Caco-2 (cell line): ENCODE data around the gene SCAP. TPM values are rescaled to one million over a fixed set of nuclear protein-coding genes. Genes with fewer than 3 reads are reported as not detected.

ENCODE experiments used
- BruUV-seq: library from RNA; stranded (reverse); fragments of 400-500 nt; replicated peaks from 2 replicates; lab custom pipeline; 2021; lab: Mats Ljungman, UMichigan
- CTCF ChIA-PET: fragments of 300-600 bp; sonication (Branson Sonifier 250); formaldehyde crosslinking; loops from one replicate; lab custom pipeline; 2022; ENCODE audit warnings: antibody characterized with exemption; lab: Charles Lee
- POLR2A ChIA-PET: fragments of 300-600 bp; sonication (Branson Sonifier 250); formaldehyde crosslinking; loops from one replicate; lab custom pipeline; 2022; ENCODE audit warnings: antibody characterized with exemption; lab: Charles Lee
- DNase-seq, 2 experiments: peaks; one replicate each; pipeline versions ENCODE4 v3.0.0 to v3.0.0-alpha.2; 2020 to 2022
- H3K27me3 ChIP-seq: replicated peaks from 2 replicates; pipeline ENCODE4 v1.6.0; 2011; ENCODE audit warnings: low read length; ENCODE audit not compliant: control insufficient read depth, insufficient read depth
- H3K36me3 ChIP-seq: 2 replicates; pipeline ENCODE4 v1.5.1; 2011; ENCODE audit warnings: low read length; ENCODE audit not compliant: control insufficient read depth, insufficient read depth
- H3K4me1 ChIP-seq: fragments of 250-450 bp; sonication (Bioruptor Pico); 2 replicates; pipeline ENCODE4 v1.5.1; 2020; ENCODE audit warnings: mild to moderate bottlenecking
- H3K4me3 ChIP-seq: 2 replicates; pipeline ENCODE4 v1.5.1; 2011; ENCODE audit warnings: low read depth, mild to moderate bottlenecking, control low read depth, low read length
- H3K9me3 ChIP-seq: fragments of 250-450 bp; sonication (Bioruptor Pico); 2 replicates; pipeline ENCODE4 v1.5.1; 2020; ENCODE audit warnings: mild to moderate bottlenecking, moderate library complexity
- H3K27ac Mint-ChIP-seq: one replicate; pipeline ENCODE4 v1.8.0; 2022; ENCODE audit warnings: mixed read lengths; ENCODE audit not compliant: unreplicated experiment
- H3K27me3 Mint-ChIP-seq: one replicate; pipeline ENCODE4 v1.8.0; 2022; ENCODE audit warnings: mixed read lengths; ENCODE audit not compliant: insufficient read depth, unreplicated experiment
- H3K36me3 Mint-ChIP-seq: one replicate; pipeline ENCODE4 v1.8.0; 2022; ENCODE audit warnings: mild to moderate bottlenecking, mixed read lengths; ENCODE audit not compliant: insufficient read depth, unreplicated experiment
- H3K4me1 Mint-ChIP-seq: one replicate; pipeline ENCODE4 v1.8.0; 2022; ENCODE audit warnings: low read depth, mixed read lengths; ENCODE audit not compliant: unreplicated experiment
- H3K4me3 Mint-ChIP-seq: one replicate; pipeline ENCODE4 v1.8.0; 2022; ENCODE audit warnings: mild to moderate bottlenecking, moderate library complexity, mixed read lengths; ENCODE audit not compliant: unreplicated experiment
- H3K9me3 Mint-ChIP-seq: one replicate; pipeline ENCODE4 v1.8.0; 2022; ENCODE audit warnings: mixed read lengths; ENCODE audit not compliant: unreplicated experiment
- intact Hi-C: fragments of 100-400 bp; cut with micrococcal nuclease; formaldehyde crosslinking; loops from one replicate; pipeline ENCODE4 v1.10.0; 2022; ENCODE audit not compliant: unreplicated experiment
- total RNA-seq: library from RNA; stranded (reverse); gene quantifications from 2 replicates; pipeline ENCODE4 v1.2.3, GENCODE V29; 2022
- TF ChIP-seq, protein P1 (sequence below), 2 experiments: fragments of 200-600 bp in 1 of 2; IDR thresholded peaks; 1 replicate in 1 of 2; 2 replicates in 1 of 2; pipeline versions ENCODE4 v1.5.1 to v1.8.0; 2011 to 2022; ENCODE audit warnings: antibody characterized with exemption in 1 of 2, control low read depth in 1 of 2, inconsistent platforms in 1 of 2, low read depth in 1 of 2, low read length in 1 of 2, mild to moderate bottlenecking in 1 of 2, moderate library complexity in 1 of 2; ENCODE audit not compliant: insufficient read depth in 1 of 2, severe bottlenecking in 1 of 2, unreplicated experiment in 1 of 2

Gene SCAP
- total RNA-seq, 1 experiment from 2014 or later: 115 TPM

- no peak overlapping the region for H3K4me3 ChIP-seq
- CTCF ChIA-PET: no interaction called here
- no peak for DNase-seq
- no peak overlapping the region for H3K4me3 Mint-ChIP-seq
- intact Hi-C loops: no loop called here
- POLR2A ChIA-PET: no interaction called here
- BruUV-seq: no TSS peak
- H3K27ac Mint-ChIP-seq: no peak overlapping the region
- H3K4me1 Mint-ChIP-seq: no peaks in the 10 kb centered on the region
- peaks cover 66% of the 10 kb centered on the region for H3K36me3 Mint-ChIP-seq
- no peaks in the 10 kb centered on the region for H3K27me3 ChIP-seq
- no peaks in the 10 kb centered on the region for H3K27me3 Mint-ChIP-seq
- TF ChIP-seq, protein P1, sequence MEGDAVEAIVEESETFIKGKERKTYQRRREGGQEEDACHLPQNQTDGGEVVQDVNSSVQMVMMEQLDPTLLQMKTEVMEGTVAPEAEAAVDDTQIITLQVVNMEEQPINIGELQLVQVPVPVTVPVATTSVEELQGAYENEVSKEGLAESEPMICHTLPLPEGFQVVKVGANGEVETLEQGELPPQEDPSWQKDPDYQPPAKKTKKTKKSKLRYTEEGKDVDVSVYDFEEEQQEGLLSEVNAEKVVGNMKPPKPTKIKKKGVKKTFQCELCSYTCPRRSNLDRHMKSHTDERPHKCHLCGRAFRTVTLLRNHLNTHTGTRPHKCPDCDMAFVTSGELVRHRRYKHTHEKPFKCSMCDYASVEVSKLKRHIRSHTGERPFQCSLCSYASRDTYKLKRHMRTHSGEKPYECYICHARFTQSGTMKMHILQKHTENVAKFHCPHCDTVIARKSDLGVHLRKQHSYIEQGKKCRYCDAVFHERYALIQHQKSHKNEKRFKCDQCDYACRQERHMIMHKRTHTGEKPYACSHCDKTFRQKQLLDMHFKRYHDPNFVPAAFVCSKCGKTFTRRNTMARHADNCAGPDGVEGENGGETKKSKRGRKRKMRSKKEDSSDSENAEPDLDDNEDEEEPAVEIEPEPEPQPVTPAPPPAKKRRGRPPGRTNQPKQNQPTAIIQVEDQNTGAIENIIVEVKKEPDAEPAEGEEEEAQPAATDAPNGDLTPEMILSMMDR (IDR thresholded peaks at IDR 0.05; ENCODE audit: insufficient read depth in 1 of 2, low read depth in 1 of 2, low read length in 1 of 2, severe bottlenecking in 1 of 2, unreplicated experiment in 1 of 2): no peak
- H3K9me3 Mint-ChIP-seq: no peaks in the 10 kb centered on the region
- H3K4me1 ChIP-seq: peaks cover 9% of the 10 kb centered on the region
- H3K36me3 ChIP-seq: peaks cover 2% of the 10 kb centered on the region
- no peaks in the 10 kb centered on the region for H3K9me3 ChIP-seq
Observed at GRCh38 chr3:47409688-47410416, 65.9 kb downstream of the SCAP start.

DNA sequence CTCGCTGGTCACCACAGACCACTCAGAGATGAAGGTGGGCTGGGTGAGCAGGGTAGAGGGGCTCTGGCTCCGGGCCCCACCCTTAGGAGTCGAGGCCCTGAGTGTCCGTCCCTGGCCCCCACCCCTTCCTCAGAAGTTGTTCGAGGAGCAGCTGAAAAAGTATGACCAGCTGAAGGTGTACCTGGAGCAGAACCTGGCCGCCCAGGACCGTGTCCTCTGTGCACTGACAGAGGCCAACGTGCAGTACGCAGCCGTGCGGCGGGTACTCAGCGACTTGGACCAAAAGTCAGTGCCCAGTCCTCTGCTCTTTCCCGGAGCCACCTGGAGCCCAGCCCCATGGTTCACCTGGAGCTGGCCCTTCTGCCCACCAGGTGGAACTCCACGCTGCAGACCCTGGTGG, 66.5 kb downstream of the SCAP start:
- H3K4me1 ChIP-seq: peaks cover 6% of the 10 kb centered on the region; the same call in 1 of the 2 replicates
- Mint-ChIP-seq H3K27me3 (no peaks in the 10 kb centered on the region), H3K27ac (no peak overlapping the region), H3K36me3 (peaks cover 64% of the 10 kb centered on the region), H3K9me3 (no peaks in the 10 kb centered on the region), H3K4me1 (no peaks in the 10 kb centered on the region), H3K4me3 (no peak overlapping the region)
- intact Hi-C loops: no loop called here
- POLR2A ChIA-PET: no interaction called here
- no peaks in the 10 kb centered on the region for H3K27me3 ChIP-seq
- TF ChIP-seq, protein P1 (IDR thresholded peaks at IDR 0.05; ENCODE audit: insufficient read depth in 1 of 2, low read depth in 1 of 2, low read length in 1 of 2, severe bottlenecking in 1 of 2, unreplicated experiment in 1 of 2): no peak
- H3K4me3 ChIP-seq: no peak overlapping the region
- BruUV-seq: TSS peak; percentile 25
- no peak for DNase-seq
- peaks cover 2% of the 10 kb centered on the region for H3K36me3 ChIP-seq
- CTCF ChIA-PET: no interaction called here
- no peaks in the 10 kb centered on the region for H3K9me3 ChIP-seq

- CTCF ChIA-PET: no interaction called here
- BruUV-seq: no TSS peak
- H3K4me3 Mint-ChIP-seq: no peak overlapping the region
Observed at GRCh38 chr3:47408839-47409229, 66.9 kb downstream of the SCAP start.

More at GRCh38 chr3:47408839-47409229, 66.9 kb downstream of the SCAP start:
- peaks cover 6% of the 10 kb centered on the region; the same call in 1 of the 2 replicates for H3K4me1 ChIP-seq
- TF ChIP-seq, protein P1 (IDR thresholded peaks at IDR 0.05; ENCODE audit: insufficient read depth in 1 of 2, low read depth in 1 of 2, low read length in 1 of 2, severe bottlenecking in 1 of 2, unreplicated experiment in 1 of 2): no peak
- H3K27me3 ChIP-seq: no peaks in the 10 kb centered on the region
- POLR2A ChIA-PET: no interaction called here
- intact Hi-C loops: no loop called here
- no peaks in the 10 kb centered on the region for H3K9me3 Mint-ChIP-seq
- H3K9me3 ChIP-seq: no peaks in the 10 kb centered on the region
- no peaks in the 10 kb centered on the region for H3K27me3 Mint-ChIP-seq
- H3K36me3 ChIP-seq: peaks cover 2% of the 10 kb centered on the region
- H3K27ac Mint-ChIP-seq: no peak overlapping the region
- peaks cover 60% of the 10 kb centered on the region for H3K36me3 Mint-ChIP-seq
- H3K4me3 ChIP-seq: no peak overlapping the region
- no peaks in the 10 kb centered on the region for H3K4me1 Mint-ChIP-seq
- no peak for DNase-seq
